IMR-90 (cell line): ENCODE measurements around the gene IL22. TPM values are rescaled to one million over a fixed set of nuclear protein-coding genes. Genes with fewer than 3 reads are reported as not detected.

Experiments used
- ATAC-seq: fragments of 200-7000 bp; cut with Tn5 transposase; 2 replicates; pipeline ENCODE4 v1.9.1; 2020; ENCODE audit warnings: low read depth, mild to moderate bottlenecking, moderate library complexity
- BruUV-seq: library from RNA; stranded (reverse); fragments of 400-500 nt; replicated peaks from 2 replicates; lab custom pipeline; 2021; lab: Mats Ljungman, UMichigan
- CTCF ChIA-PET: fragments of 300-600 bp; formaldehyde crosslinking; extraction: SDS; loops from one replicate; lab custom pipeline; 2021; ENCODE audit warnings: antibody characterized with exemption; lab: Yijun Ruan, JAX
- POLR2A ChIA-PET: fragments of 300-600 bp; sonication (Branson Sonifier 250); formaldehyde crosslinking; loops from one replicate; lab custom pipeline; 2022; ENCODE audit warnings: antibody characterized with exemption; ENCODE audit not compliant: unreplicated experiment; lab: Charles Lee
- DNase-seq: peaks from one replicate; pipeline ENCODE4 v3.0.0; 2013
- H2AFZ ChIP-seq: replicated peaks from 2 replicates; pipeline ENCODE3; 2013; ENCODE audit warnings: low read length, mild to moderate bottlenecking; ENCODE audit not compliant: poor library complexity
- H2AK5ac ChIP-seq: 2 replicates; pipeline ENCODE4 v1.6.1; 2013; ENCODE audit warnings: low read depth, low read length, inconsistent platforms
- H2AK9ac ChIP-seq: replicated peaks from 2 replicates; pipeline ENCODE3; 2013; ENCODE audit warnings: mild to moderate bottlenecking, low read depth, low read length, moderate library complexity; ENCODE audit not compliant: poor library complexity
- H2BK120ac ChIP-seq: 2 replicates; pipeline ENCODE4 v1.6.1; 2013; ENCODE audit warnings: low read depth, low read length, inconsistent platforms
- H2BK15ac ChIP-seq: 3 replicates; pipeline ENCODE4 v1.6.1; 2013; ENCODE audit warnings: low read depth, low read length, inconsistent platforms
- H2BK20ac ChIP-seq: 2 replicates; pipeline ENCODE4 v1.6.1; 2013; ENCODE audit warnings: low read depth, mild to moderate bottlenecking, inconsistent platforms, low read length, moderate library complexity
- H2BK5ac ChIP-seq: 2 replicates; pipeline ENCODE4 v1.6.1; 2013; ENCODE audit warnings: mild to moderate bottlenecking, low read depth, low read length, inconsistent platforms; ENCODE audit not compliant: poor library complexity, severe bottlenecking
- H3K14ac ChIP-seq: replicated peaks from 2 replicates; pipeline ENCODE4 v1.6.1; 2013; ENCODE audit warnings: low read depth, low read length, inconsistent platforms
- H3K18ac ChIP-seq: 2 replicates; pipeline ENCODE4 v1.6.1; 2013; ENCODE audit warnings: low read depth, low read length, control low read depth
- H3K23ac ChIP-seq: 2 replicates; pipeline ENCODE4 v1.6.1; 2013; ENCODE audit warnings: low read depth, low read length, inconsistent platforms
- H3K27ac ChIP-seq: 2 replicates; pipeline ENCODE4 v1.5.1; 2013; ENCODE audit warnings: mild to moderate bottlenecking, control low read depth, low read length; ENCODE audit not compliant: insufficient read depth
- H3K27me3 ChIP-seq: 2 replicates; pipeline ENCODE4 v1.6.1; 2013; ENCODE audit warnings: low read length; ENCODE audit not compliant: control insufficient read depth, insufficient read depth
- H3K36me3 ChIP-seq: 2 replicates; pipeline ENCODE4 v1.6.1; 2013; ENCODE audit warnings: low read length, mixed read lengths; ENCODE audit not compliant: control insufficient read depth, insufficient read depth
- H3K4ac ChIP-seq: 2 replicates; pipeline ENCODE4 v1.6.1; 2013; ENCODE audit warnings: low read depth, low read length, inconsistent platforms
- H3K4me1 ChIP-seq: 2 replicates; pipeline ENCODE4 v1.6.1; 2013; ENCODE audit warnings: low read length, mixed read lengths; ENCODE audit not compliant: control insufficient read depth, insufficient read depth
- H3K4me2 ChIP-seq: 2 replicates; pipeline ENCODE4 v1.6.1; 2013; ENCODE audit warnings: low read depth, mild to moderate bottlenecking, control low read depth, low read length, moderate library complexity
- H3K4me3 ChIP-seq: 2 replicates; pipeline ENCODE4 v1.5.1; 2013; ENCODE audit warnings: low read depth, mild to moderate bottlenecking, control low read depth, low read length, moderate library complexity; ENCODE audit not compliant: insufficient read depth
- H3K56ac ChIP-seq: 2 replicates; pipeline ENCODE4 v1.6.1; 2013; ENCODE audit warnings: low read length, inconsistent platforms; ENCODE audit not compliant: insufficient read depth; ENCODE audit errors: extremely low read depth
- H3K79me1 ChIP-seq, 2 experiments: 2 replicates each; pipeline ENCODE4 v1.6.1; 2013; ENCODE audit warnings: low read length in 2 of 2, inconsistent platforms in 1 of 2, low read depth in 1 of 2
- H3K9ac ChIP-seq: 2 replicates; pipeline ENCODE4 v1.6.1; 2013; ENCODE audit warnings: low read depth, low read length, control low read depth
- H3K9me1 ChIP-seq: 2 replicates; pipeline ENCODE4 v1.6.1; 2013; ENCODE audit warnings: low read length, inconsistent platforms; ENCODE audit not compliant: insufficient read depth
- H3K9me3 ChIP-seq: 2 replicates; pipeline ENCODE4 v1.6.1; 2013; ENCODE audit warnings: low read length; ENCODE audit not compliant: control insufficient read depth, insufficient read depth
- H4K20me1 ChIP-seq: 2 replicates; pipeline ENCODE4 v1.6.1; 2013; ENCODE audit warnings: low read length, inconsistent platforms; ENCODE audit not compliant: insufficient read depth
- H4K5ac ChIP-seq: 2 replicates; pipeline ENCODE4 v1.6.1; 2013; ENCODE audit warnings: mild to moderate bottlenecking, low read depth, low read length, control low read depth
- H4K8ac ChIP-seq, 2 experiments: 2 replicates each; pipeline ENCODE4 v1.6.1; 2013; ENCODE audit warnings: low read depth in 2 of 2, low read length in 2 of 2, control low read depth in 1 of 2, inconsistent platforms in 1 of 2
- H4K91ac ChIP-seq: 2 replicates; pipeline ENCODE4 v1.6.1; 2013; ENCODE audit warnings: low read depth, low read length, inconsistent platforms; ENCODE audit not compliant: insufficient read depth
- CEBPB ChIP-seq: IDR thresholded peaks from 2 replicates; pipeline ENCODE4 v1.6.1; 2012; ENCODE audit warnings: low read depth, low read length, improper control_type of control experiment
- RAD21 ChIP-seq: IDR thresholded peaks from 2 replicates; pipeline ENCODE4 v1.6.1; 2012; ENCODE audit warnings: low read length, improper control_type of control experiment
- WGBS, 2 experiments: methylation state at CpG; one replicate each; pipeline versions ENCODE4 v1.1.5 to v1.1.7; 2013; ENCODE audit warnings: missing lambda C conversion rate in 2 of 2; ENCODE audit not compliant: insufficient read length in 1 of 2; ENCODE audit errors: extremely low coverage in 2 of 2; 5-methylcytosine and 5-hydroxymethylcytosine counted together
- dilution Hi-C: fragments of 300-500 bp; cut with HindIII; formaldehyde crosslinking; loops from one replicate; pipeline ENCODE4 v1.14.3; 2018; ENCODE audit warnings: low sequenced_read_pairs; ENCODE audit not compliant: unreplicated experiment
- in situ Hi-C: fragments of 300-500 bp; cut with MboI; formaldehyde crosslinking; loops from 3 replicates; pipeline ENCODE4 v1.14.3; 2019; ENCODE audit warnings: low sequenced_read_pairs, inconsistent platforms, mixed read lengths
- intact Hi-C: fragments of 100-400 bp; cut with micrococcal nuclease; formaldehyde crosslinking; loops from 2 replicates; pipeline ENCODE4 v1.10.0; 2022
- polyA plus RNA-seq, 3 experiments: library from polyadenylated mRNA; depleted of rRNA; stranded (reverse); fragments of >200 nt; gene quantifications; 2 replicates each; pipeline ENCODE4 v1.2.3, GENCODE V29; 2012; ENCODE audit warnings: low replicate concordance in 1 of 3
- total RNA-seq: library from RNA; depleted of rRNA; stranded (reverse); fragments of >200 nt; gene quantifications from 2 replicates; pipeline ENCODE4 v1.2.3, GENCODE V29; 2012

Gene IL22
- total and polyA plus RNA-seq, 2 of the 4 experiments (the other 2 are of a cell fraction), result not detected

- Histone ChIP-seq H2AK9ac (no peak overlapping the region), H3K4me3 (no peak overlapping the region), H2BK15ac (no peak overlapping the region), H3K23ac (no peak overlapping the region), H2AK5ac (no peak overlapping the region), H3K4ac (no peak overlapping the region), H4K8ac (no peak overlapping the region), H3K4me2 (no peak overlapping the region), H4K91ac (no peak overlapping the region), H2BK120ac (no peak overlapping the region), H4K5ac (no peak overlapping the region), H3K4me1 (no peaks in the 10 kb centered on the region), H3K9me3 (no peaks in the 10 kb centered on the region), H2BK5ac (no peak overlapping the region), H3K9me1 (no peaks in the 10 kb centered on the region), H3K18ac (no peak overlapping the region), H4K20me1 (no peaks in the 10 kb centered on the region), H3K27ac (no peak overlapping the region), H3K27me3 (peaks cover 5% of the 10 kb centered on the region; the same call in 1 of the 2 replicates), H2BK20ac (no peak overlapping the region), H3K14ac (no peak overlapping the region), H3K9ac (no peak overlapping the region), H2AFZ (no peak overlapping the region), H3K56ac (no peak overlapping the region), H3K36me3 (no peaks in the 10 kb centered on the region), H3K79me1 (no peaks in the 10 kb centered on the region)
- POLR2A ChIA-PET, result no interaction called here
- DNase-seq (no peak), ATAC-seq (no peak)
- in situ Hi-C loops (no loop called here), dilution Hi-C loops (no loop called here), intact Hi-C loops (no loop called here)
- WGBS, 2 experiments, result no CpG with 5 or more reads among the region's 5 CpGs
- no TSS peak for BruUV-seq
- CTCF ChIA-PET, result no interaction called here
- TF ChIP-seq RAD21 (no peak), CEBPB (peak; percentile 29; the same call in 1 of the 2 replicates)
Observed at GRCh38 chr12:68252077-68252476, 1.3 kb downstream of the IL22 start.
